ENCODE data around the gene HS6ST1. TPM values are rescaled to one million over a fixed set of nuclear protein-coding genes. Genes with fewer than 3 reads are reported as not detected.

The HS6ST1 gene
- polyA plus RNA-seq, 1 donor (not counting 4 experiments of a cell fraction or from before 2014, with no cell fraction given) = 6.3 TPM

DNA sequence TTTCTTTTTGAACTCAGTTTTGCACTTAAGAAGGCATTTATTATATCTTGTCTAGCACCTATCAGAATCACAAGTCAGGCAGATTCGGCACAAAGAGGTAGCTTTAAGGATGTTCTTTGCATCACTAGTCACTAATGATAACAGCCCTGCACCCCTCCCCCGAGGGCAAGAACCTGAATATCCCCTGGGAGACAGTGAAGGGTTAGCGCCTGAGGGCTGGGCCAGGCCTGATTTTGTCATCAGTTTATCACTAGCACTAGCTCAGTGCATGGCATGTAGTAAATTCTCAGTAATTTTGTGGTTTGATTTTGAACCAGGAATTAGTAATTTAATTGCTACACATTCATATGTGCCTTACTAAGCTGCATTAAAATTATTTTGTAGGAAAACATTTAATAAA lies 23.9 kb upstream of the HS6ST1 start:
- Histone ChIP-seq H2AFZ (ENCODE audit: control insufficient read depth, low read length) (no peak overlapping the region), H3K9ac (ENCODE audit: control insufficient read depth, extremely low read depth, insufficient read depth, low read length) (no peak overlapping the region), H3K4me2 (ENCODE audit: control insufficient read depth, extremely low read depth, insufficient read depth, low read depth, low read length) (no peak overlapping the region), H4K20me1 (ENCODE audit: control insufficient read depth, extremely low read depth, insufficient read depth, low read length) (no peaks in the 10 kb centered on the region), H3K4me1 (ENCODE audit: control insufficient read depth, extremely low read depth, insufficient read depth, low read length) (no peaks in the 10 kb centered on the region), H3K9me1 (ENCODE audit: control insufficient read depth, extremely low read depth, insufficient read depth, low read length) (no peaks in the 10 kb centered on the region), H3K9me3 (ENCODE audit: control insufficient read depth, low read depth, low read length) (no peaks in the 10 kb centered on the region), H3K4me3 (ENCODE audit: control insufficient read depth in 2 of 3, extremely low read depth in 1 of 3, insufficient read depth in 2 of 3, low read depth in 1 of 3, low read length in 3 of 3) (no peak overlapping the region), H3K27me3 (ENCODE audit: control insufficient read depth, extremely low read depth, insufficient read depth, low read length) (no peaks in the 10 kb centered on the region), H3K36me3 (ENCODE audit: control insufficient read depth in 2 of 2, extremely low read depth in 1 of 2, insufficient read depth in 2 of 2, low read length in 2 of 2) (no peaks in the 10 kb centered on the region), H3K27ac (ENCODE audit: control insufficient read depth, insufficient read depth, low read length) (no peak overlapping the region), H3K79me2 (ENCODE audit: control insufficient read depth, insufficient read depth, low read length) (no peaks in the 10 kb centered on the region)
- DNase-seq (ENCODE audit: low read depth, low spot score) (no peak), FAIRE-seq (no peak)
- dilution Hi-C loops (cut with MboI; ENCODE audit: extremely low pct_ligation_motif_present, low sequenced_read_pairs) = no loop called here
- TF ChIP-seq, protein P1, sequence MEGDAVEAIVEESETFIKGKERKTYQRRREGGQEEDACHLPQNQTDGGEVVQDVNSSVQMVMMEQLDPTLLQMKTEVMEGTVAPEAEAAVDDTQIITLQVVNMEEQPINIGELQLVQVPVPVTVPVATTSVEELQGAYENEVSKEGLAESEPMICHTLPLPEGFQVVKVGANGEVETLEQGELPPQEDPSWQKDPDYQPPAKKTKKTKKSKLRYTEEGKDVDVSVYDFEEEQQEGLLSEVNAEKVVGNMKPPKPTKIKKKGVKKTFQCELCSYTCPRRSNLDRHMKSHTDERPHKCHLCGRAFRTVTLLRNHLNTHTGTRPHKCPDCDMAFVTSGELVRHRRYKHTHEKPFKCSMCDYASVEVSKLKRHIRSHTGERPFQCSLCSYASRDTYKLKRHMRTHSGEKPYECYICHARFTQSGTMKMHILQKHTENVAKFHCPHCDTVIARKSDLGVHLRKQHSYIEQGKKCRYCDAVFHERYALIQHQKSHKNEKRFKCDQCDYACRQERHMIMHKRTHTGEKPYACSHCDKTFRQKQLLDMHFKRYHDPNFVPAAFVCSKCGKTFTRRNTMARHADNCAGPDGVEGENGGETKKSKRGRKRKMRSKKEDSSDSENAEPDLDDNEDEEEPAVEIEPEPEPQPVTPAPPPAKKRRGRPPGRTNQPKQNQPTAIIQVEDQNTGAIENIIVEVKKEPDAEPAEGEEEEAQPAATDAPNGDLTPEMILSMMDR (optimal IDR thresholded peaks at IDR 0.05 in 1 of 3, IDR thresholded peaks at IDR 0.05 in 1 of 3, conservative IDR thresholded peaks at IDR 0.05 in 1 of 3; ENCODE audit: extremely low read depth in 1 of 3, insufficient read depth in 2 of 3, low read length in 3 of 3) = no peak

DNA sequence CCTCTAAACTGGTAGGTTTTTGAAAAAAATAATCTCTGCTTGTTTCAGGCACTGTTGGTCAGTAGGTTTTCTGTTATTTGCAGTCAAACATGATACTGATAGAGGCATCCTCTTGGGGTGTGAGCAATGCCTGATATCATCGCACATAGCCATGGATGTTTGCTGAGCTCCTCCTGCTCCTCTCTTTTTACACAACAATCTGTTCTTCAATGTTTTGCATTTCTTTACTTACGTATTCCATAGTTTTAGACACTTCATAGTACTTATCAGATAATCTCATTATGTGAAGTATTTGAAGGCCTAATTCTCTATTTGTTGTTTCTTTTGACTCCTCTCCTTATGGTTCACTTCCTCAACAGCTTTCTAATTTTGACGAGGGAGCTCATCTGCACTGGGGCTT lies 23.0 kb upstream of the HS6ST1 start:
- Histone ChIP-seq H4K20me1 (ENCODE audit: control insufficient read depth, extremely low read depth, insufficient read depth, low read length) (no peaks in the 10 kb centered on the region), H3K4me1 (ENCODE audit: control insufficient read depth, extremely low read depth, insufficient read depth, low read length) (no peaks in the 10 kb centered on the region), H3K9me3 (ENCODE audit: control insufficient read depth, low read depth, low read length) (no peaks in the 10 kb centered on the region), H3K4me2 (ENCODE audit: control insufficient read depth, extremely low read depth, insufficient read depth, low read depth, low read length) (no peak overlapping the region), H3K36me3 (ENCODE audit: control insufficient read depth in 2 of 2, extremely low read depth in 1 of 2, insufficient read depth in 2 of 2, low read length in 2 of 2) (no peaks in the 10 kb centered on the region), H2AFZ (ENCODE audit: control insufficient read depth, low read length) (no peak overlapping the region), H3K27ac (ENCODE audit: control insufficient read depth, insufficient read depth, low read length) (no peak overlapping the region), H3K9me1 (ENCODE audit: control insufficient read depth, extremely low read depth, insufficient read depth, low read length) (no peaks in the 10 kb centered on the region), H3K9ac (ENCODE audit: control insufficient read depth, extremely low read depth, insufficient read depth, low read length) (no peak overlapping the region), H3K79me2 (ENCODE audit: control insufficient read depth, insufficient read depth, low read length) (no peaks in the 10 kb centered on the region), H3K4me3 (ENCODE audit: control insufficient read depth in 2 of 3, extremely low read depth in 1 of 3, insufficient read depth in 2 of 3, low read depth in 1 of 3, low read length in 3 of 3) (no peak overlapping the region), H3K27me3 (ENCODE audit: control insufficient read depth, extremely low read depth, insufficient read depth, low read length) (no peaks in the 10 kb centered on the region)
- dilution Hi-C loops (cut with MboI; ENCODE audit: extremely low pct_ligation_motif_present, low sequenced_read_pairs) = no loop called here
- no peak for DNase-seq (ENCODE audit: low read depth, low spot score)
- TF ChIP-seq EZH2 (IDR thresholded peaks at IDR 0.05; ENCODE audit: low read length) = no peak
- TF ChIP-seq, protein P1 (optimal IDR thresholded peaks at IDR 0.05 in 1 of 3, IDR thresholded peaks at IDR 0.05 in 1 of 3, conservative IDR thresholded peaks at IDR 0.05 in 1 of 3; ENCODE audit: extremely low read depth in 1 of 3, insufficient read depth in 2 of 3, low read length in 3 of 3) = no peak
- FAIRE-seq = no peak
